GM12872 (cell line): Measurements from ENCODE around the gene BEST3.

Source experiments
- CTCF ChIP-seq: IDR thresholded peaks from 3 replicates; pipeline ENCODE4 v1.5.1; 2011; ENCODE audit warnings: low read depth, mild to moderate bottlenecking, low read length, moderate library complexity; ENCODE audit not compliant: insufficient read depth

BEST3 gene

GRCh38 chr12:69726922-69727321 is 27.8 kb upstream of the BEST3 start:
- TF ChIP-seq CTCF: no peak

- TF ChIP-seq CTCF: no peak
Observed at GRCh38 chr12:69720750-69721149, 21.6 kb upstream of the BEST3 start.

GRCh38 chr12:69719336-69720316 is 20.5 kb upstream of the BEST3 start:
- no peak for TF ChIP-seq CTCF

DNA sequence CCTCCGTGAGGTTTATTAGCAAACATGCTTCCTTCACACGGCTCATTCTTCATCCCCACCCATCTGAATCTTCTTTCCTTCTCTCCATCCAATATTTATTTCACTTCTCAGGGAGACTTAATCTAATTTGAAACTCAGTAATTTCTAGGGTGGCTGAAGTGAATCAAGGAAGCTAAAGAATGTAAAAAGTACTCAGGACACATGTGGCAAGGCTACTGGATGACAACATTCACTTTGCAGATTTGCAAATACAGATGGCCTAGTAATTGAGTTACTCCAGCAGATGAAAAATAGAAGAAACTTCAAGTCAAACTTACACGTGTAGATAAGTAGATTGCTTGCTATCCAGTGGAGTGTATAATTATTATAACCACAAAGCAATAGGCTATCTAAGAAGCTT is 15.4 kb upstream of the BEST3 start:
- no peak for TF ChIP-seq CTCF

GRCh38 chr12:69712826-69713225 is 13.7 kb upstream of the BEST3 start:
- TF ChIP-seq CTCF: no peak

DNA sequence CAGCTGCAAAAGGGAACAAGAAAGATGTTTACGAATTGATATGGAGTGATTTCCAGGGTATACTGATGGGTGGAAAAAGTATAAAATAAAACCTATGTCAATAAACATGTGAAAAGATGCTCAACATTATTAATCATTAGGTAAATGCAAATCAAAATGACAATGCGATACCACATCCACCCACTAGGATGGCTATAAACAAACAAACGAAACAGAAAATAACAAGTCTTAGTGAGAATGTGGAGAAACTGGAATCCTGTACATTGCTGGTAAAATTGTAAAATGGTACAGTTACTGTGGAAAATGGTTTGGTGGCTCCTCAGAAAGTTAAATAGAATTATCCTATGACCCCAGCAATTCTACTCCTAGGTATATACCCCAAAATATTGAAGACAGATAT is 9.5 kb upstream of the BEST3 start:
- TF ChIP-seq CTCF: peak; percentile 31; the same call in 1 of the 3 replicates

DNA sequence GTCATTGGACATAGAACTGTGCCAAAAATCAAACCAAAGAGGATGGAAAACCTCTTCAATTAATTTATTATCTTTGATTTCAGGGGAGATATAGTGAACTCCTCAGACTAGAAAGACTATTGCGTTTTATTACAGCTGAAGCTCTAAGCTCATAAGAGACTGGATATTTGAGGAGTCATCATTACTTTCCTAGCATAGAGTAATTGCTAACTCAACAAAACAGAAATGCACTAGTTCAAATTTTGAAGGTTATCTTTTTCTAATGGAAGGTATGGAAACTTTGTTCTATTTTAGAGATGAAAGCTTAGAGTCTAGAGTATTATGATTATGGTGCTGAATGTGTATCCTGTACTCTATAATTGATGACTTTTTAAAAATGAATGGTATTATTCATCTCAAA is 5.3 kb upstream of the BEST3 start:
- TF ChIP-seq CTCF: no peak
